ENCODE results near the gene AGER.
"Not testable (repeated sequence)": the region's sequence is repeated elsewhere in the genome, so short reads cannot be mapped to it uniquely, and the experiment has no call there.

GRCh38 chr6:32211432-32211831, 27.4 kb upstream of the AGER start:
- TF ChIP-seq CTCF, POLR2A (IDR thresholded peaks at IDR 0.05): not testable (repeated sequence)
